Chondrocyte (in vitro differentiated cells): Measurements from ENCODE around the gene CALM3. TPM values are rescaled to one million over a fixed set of nuclear protein-coding genes. Genes with fewer than 3 reads are reported as not detected.
A peak's percentile ranks its signal among the peaks of the same experiment; 100 is the strongest.

ENCODE experiments used
- DNase-seq: peaks from one replicate; pipeline ENCODE4 v3.0.0; 2021; ENCODE audit warnings: mixed read lengths, low spot score
- H3K27ac Mint-ChIP-seq: one replicate; pipeline ENCODE4 v1.8.0; 2021; ENCODE audit warnings: mild to moderate bottlenecking, moderate library complexity, mixed read lengths; ENCODE audit not compliant: unreplicated experiment
- H3K27me3 Mint-ChIP-seq: 2 replicates; pipeline ENCODE4 v1.8.0; 2021; ENCODE audit warnings: low read depth, mixed read lengths
- H3K36me3 Mint-ChIP-seq: 2 replicates; pipeline ENCODE4 v1.8.0; 2021; ENCODE audit warnings: low read depth, mixed read lengths
- H3K4me1 Mint-ChIP-seq: 2 replicates; pipeline ENCODE4 v1.8.0; 2021; ENCODE audit warnings: low read depth, mild to moderate bottlenecking, mixed read lengths
- H3K4me3 Mint-ChIP-seq: one replicate; pipeline ENCODE4 v1.8.0; 2021; ENCODE audit warnings: mild to moderate bottlenecking, moderate library complexity, mixed read lengths; ENCODE audit not compliant: unreplicated experiment
- H3K9me3 Mint-ChIP-seq: 2 replicates; pipeline ENCODE4 v1.8.0; 2021; ENCODE audit warnings: low read depth, mixed read lengths
- CTCF ChIP-seq: fragments of 200-600 bp; sonication (generic); IDR thresholded peaks from 2 replicates; pipeline ENCODE4 v1.5.0; 2021; ENCODE audit warnings: antibody characterized with exemption, mild to moderate bottlenecking, moderate library complexity
- total RNA-seq: library from RNA; stranded (reverse); gene quantifications from 3 replicates; pipeline ENCODE4 v1.2.1, GENCODE V29; 2021

The CALM3 gene
- total RNA-seq, 1 donor from 2014 or later = 144 TPM

- peak overlapping the region; percentile 6 for H3K27ac Mint-ChIP-seq
- no peaks in the 10 kb centered on the region for H3K9me3 Mint-ChIP-seq
- no peak overlapping the region for H3K4me3 Mint-ChIP-seq
- DNase-seq = no peak
- peaks cover 9% of the 10 kb centered on the region for H3K27me3 Mint-ChIP-seq
- TF ChIP-seq CTCF = no peak
- peaks cover 6% of the 10 kb centered on the region for H3K4me1 Mint-ChIP-seq
- H3K36me3 Mint-ChIP-seq = peaks cover 5% of the 10 kb centered on the region
Measured at GRCh38 chr19:46574533-46574932, 26.6 kb upstream of the CALM3 start.

GRCh38 chr19:46578450-46578849 is 22.7 kb upstream of the CALM3 start:
- no peak for TF ChIP-seq CTCF
- DNase-seq = no peak
- H3K36me3 Mint-ChIP-seq = peaks cover 6% of the 10 kb centered on the region
- peaks cover 5% of the 10 kb centered on the region for H3K9me3 Mint-ChIP-seq
- H3K27ac Mint-ChIP-seq = no peak overlapping the region
- H3K4me3 Mint-ChIP-seq = no peak overlapping the region
- H3K27me3 Mint-ChIP-seq = peaks cover 4% of the 10 kb centered on the region
- peaks cover 6% of the 10 kb centered on the region for H3K4me1 Mint-ChIP-seq

GRCh38 chr19:46579361-46579879 is 21.7 kb upstream of the CALM3 start:
- H3K36me3 Mint-ChIP-seq = peaks cover 9% of the 10 kb centered on the region
- TF ChIP-seq CTCF = peak; percentile 68
- no peak for DNase-seq

GRCh38 chr19:46580247-46580646 is 20.9 kb upstream of the CALM3 start:
- Mint-ChIP-seq H3K27ac (no peak overlapping the region), H3K36me3 (peaks cover 9% of the 10 kb centered on the region), H3K27me3 (peaks cover 6% of the 10 kb centered on the region), H3K4me3 (no peak overlapping the region), H3K4me1 (no peaks in the 10 kb centered on the region), H3K9me3 (peaks cover 10% of the 10 kb centered on the region)
- TF ChIP-seq CTCF = no peak
- no peak for DNase-seq

More at GRCh38 chr19:46579361-46579879, 21.7 kb upstream of the CALM3 start:
- Mint-ChIP-seq H3K4me3 (no peak overlapping the region), H3K27ac (no peak overlapping the region), H3K9me3 (peaks cover 10% of the 10 kb centered on the region), H3K27me3 (peaks cover 6% of the 10 kb centered on the region), H3K4me1 (peaks cover 2% of the 10 kb centered on the region)

- DNase-seq = no peak
- TF ChIP-seq CTCF = no peak
- peaks cover 8% of the 10 kb centered on the region for H3K4me1 Mint-ChIP-seq
- H3K4me3 Mint-ChIP-seq = no peak overlapping the region
- H3K27ac Mint-ChIP-seq = no peak overlapping the region
- peaks cover 2% of the 10 kb centered on the region for H3K27me3 Mint-ChIP-seq
- H3K36me3 Mint-ChIP-seq = peaks cover 6% of the 10 kb centered on the region
- peaks cover 9% of the 10 kb centered on the region for H3K9me3 Mint-ChIP-seq
Measured at GRCh38 chr19:46585539-46585938, 15.6 kb upstream of the CALM3 start.
